NCI-H460 (cell line): ENCODE results near the gene MISP3. TPM values are rescaled to one million over a fixed set of nuclear protein-coding genes. Genes with fewer than 3 reads are reported as not detected.

Experiments
- DNase-seq: peaks from one replicate; pipeline ENCODE4 v3.0.0-alpha.2; 2016; ENCODE audit warnings: low read depth; ENCODE audit errors: extremely low read depth
- total RNA-seq: library from RNA; depleted of rRNA; stranded (reverse); fragments of >200 nt; shearing (Covaris generic); gene quantifications from 2 replicates; pipeline ENCODE4 v1.2.3, GENCODE V29; 2014

Gene MISP3
- total RNA-seq, 1 experiment from 2014 or later = 2.6 TPM

DNA sequence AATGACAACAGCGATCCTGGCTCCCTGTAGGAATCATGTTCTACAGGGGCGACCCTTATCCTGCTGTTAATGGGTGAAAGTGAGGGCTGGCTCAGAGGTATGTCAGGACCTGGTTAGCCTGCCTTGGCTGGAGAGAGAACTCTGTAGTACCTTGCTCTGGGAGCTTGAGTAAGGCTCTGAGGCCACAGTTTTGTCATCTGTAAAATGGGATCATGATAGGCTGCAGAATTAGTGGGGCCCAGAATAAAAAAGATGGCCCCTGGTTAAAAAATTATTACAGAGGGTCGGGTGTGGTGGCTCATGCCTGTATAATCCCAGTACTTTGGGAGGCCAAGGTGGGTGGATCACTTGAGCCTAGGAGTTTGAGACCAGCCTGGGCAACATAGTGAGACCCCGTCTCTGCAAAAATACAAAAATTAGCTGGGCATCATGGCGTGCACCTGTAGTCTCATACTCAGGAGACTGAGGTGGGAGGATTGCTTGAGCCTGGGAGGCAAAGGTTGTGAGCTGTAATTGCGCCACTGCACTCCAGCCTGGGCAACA lies 28.5 kb downstream of the MISP3 start:
- DNase-seq = no peak

DNA sequence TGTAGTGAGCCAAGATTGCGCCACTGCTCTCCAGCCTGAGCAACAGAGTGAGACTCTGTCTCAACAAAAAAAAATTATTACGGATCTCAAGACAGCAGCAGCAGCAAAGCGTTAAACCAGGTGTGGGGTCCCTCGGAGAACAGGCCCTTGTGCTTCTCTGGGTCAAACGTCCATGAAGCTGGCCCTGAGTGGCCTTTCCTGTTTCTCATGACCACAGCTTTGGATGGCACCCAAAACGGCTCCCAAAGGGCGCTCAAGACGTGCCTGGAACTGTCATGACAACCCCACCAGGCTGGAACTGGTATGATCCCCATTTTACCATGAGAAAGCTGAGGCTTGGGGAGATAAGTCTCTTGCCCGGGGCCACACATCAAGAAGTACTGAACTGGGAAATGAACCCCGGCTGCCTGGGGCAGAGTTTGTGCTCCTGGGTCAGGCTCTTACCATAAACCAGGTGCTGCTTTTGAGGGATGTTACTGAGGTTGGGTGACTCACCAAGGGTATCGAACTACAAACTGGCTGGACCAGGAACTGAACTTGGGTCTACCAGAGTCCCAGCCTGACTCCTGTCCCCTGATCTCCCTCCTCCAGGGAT lies 29.6 kb downstream of the MISP3 start:
- DNase-seq = no peak

DNA sequence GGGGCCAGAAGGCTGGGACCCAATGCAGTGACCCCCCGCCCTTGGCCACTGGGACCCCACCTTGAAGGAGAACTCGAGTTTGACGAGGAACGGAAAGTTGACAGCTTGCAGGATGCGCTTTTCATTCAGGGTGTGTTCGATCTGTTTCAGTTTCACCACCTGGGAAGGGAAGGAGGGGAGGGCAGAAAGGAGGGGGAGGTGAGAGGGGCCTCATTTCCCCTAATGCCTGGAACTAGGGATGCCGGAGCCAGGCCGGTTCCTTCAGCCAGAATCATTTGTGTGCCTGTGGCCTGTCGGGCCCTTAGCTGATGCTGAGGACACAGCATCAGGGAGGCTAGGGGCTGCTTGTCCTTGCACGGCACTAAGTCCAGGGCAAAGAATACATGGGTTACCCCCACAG lies 30.2 kb downstream of the MISP3 start:
- DNase-seq = no peak

DNA sequence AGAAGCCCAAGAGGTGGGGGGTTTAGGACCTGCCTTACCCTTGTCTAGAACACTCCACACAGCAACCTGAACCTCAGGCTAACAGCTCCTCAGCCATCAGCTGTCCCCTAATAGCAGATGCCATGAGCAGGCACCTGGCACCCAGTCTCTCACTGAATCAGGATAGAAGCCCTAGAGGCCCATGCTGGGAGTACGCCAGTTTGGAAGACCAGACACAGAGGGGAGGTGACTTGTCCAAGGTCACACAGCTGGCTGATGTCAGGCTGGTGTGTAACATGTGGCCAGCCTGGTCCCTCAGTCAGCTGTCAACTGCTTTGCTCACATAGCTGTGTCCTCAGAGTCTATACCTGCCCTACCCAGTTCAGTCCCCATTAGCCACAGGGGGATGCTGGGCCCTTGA lies 30.7 kb downstream of the MISP3 start:
- DNase-seq = no peak

DNA sequence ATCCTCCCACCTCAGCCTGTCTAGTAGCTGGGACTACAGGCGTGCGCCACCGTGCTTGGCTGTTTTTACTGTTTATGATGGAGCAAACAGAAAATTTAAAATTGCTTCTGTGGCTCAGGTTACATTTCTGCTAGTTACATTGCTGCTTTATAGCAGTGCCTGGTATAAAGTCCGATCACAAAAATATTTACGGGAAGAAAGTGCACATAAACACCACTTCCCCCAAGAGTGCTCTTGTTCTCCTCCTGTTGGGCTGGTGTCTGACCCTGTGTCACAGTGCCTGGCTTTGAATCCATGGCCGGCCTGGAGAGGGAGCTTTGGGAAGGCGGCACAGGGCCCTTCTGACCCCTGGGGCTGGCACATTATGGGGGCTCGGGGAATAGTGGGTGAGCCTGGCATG lies 33.1 kb downstream of the MISP3 start:
- no peak for DNase-seq

DNA sequence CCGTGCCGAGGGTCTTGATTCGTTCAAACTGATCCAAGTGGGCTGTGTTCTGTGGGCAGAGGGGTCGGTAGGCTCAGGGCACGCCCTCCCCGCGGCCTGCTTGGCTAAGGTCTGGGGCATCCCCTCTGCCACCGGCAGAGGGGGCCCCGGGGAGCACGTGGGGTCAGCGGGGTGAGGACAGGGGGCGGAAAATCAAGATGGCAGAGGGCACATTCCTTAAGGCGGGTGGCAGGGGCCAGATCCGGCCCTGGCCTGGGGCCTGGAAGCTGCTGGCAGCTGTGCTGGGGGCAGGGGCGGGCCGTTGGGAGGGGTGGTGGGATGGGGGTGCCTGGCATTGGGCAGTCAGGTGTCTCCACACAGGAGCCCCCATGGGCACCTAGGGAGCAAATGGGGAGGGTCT lies 34.3 kb downstream of the MISP3 start:
- no peak for DNase-seq

DNA sequence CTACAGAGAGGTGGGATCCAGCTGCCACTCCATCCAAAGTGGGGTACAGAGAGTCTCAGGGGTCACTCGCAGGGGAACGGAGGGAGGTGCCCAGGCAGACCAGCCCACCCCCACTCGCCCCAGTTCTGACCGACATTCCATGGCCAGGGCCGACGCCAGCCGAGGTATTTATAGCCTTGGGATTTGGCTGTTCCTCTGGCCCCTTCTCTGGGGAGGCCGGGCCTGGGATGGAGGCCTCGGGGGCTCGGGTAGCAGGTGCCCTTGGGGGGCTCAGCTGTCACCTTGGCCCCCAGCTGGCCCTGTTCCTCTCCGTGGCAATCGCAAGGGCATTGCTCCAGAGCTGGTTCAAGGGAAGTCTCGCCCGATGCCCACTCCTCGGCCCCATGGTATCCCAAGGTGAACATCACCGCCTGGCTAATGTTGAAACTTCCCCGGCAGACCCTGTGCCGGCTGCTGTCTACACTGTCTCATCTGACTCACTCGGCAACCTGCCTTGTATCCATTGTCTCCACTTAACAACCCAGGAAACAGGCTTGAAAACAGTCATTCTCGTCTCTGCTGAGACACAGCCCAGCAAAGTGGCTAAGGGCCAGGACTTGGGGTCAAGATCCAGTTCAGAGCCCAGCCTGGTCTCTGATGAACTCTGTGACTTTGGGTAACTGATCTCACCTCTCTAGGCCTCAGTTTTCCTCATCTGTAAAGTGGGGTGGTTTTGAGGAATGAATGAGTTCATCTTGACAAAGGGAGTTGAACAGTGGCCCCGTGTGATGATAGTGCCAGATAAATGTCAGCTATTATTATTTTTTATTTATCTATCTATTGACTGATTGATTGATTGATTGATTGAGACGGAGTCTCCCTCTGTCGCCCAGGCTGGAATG lies 35.2 kb downstream of the MISP3 start:
- DNase-seq = no peak

DNA sequence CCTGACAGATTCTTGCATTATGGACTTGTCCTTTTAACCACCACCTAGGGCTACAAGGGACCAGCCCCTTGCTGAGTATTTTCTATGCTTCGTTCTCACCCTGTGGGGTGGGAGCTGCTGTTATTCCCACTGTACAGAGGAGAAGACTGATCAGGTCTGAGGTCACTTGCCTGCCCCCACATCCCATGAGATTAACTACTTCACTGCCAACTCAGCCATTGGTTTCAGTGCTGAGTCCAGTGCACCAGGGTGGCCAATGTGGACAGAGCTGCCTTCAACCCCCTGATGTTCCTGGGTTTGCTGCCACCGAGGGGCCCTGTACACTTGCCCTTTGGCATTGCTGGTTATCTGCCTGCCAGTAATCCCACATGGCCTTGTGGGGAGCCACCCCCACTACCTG lies 38.1 kb downstream of the MISP3 start:
- DNase-seq = no peak

DNA sequence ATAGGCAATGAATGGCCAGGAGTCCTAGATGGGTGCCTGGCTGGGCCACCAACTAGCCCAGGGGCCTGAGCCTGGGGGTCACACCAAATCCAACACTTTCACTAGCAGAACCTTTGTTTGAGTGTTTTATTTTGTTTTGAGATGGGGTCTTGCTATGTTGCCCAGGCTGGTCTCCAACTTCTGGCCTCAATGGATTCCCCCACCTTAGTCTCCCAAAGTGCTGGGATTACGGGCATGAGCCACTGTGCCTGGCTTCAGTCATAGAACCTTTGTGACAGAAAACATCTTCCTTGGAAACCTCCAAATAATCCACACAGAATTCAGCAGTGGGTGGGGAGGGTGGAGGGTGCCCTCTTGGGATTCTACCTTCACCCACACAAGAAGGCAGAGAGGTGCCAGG lies 38.9 kb downstream of the MISP3 start:
- no peak for DNase-seq

DNA sequence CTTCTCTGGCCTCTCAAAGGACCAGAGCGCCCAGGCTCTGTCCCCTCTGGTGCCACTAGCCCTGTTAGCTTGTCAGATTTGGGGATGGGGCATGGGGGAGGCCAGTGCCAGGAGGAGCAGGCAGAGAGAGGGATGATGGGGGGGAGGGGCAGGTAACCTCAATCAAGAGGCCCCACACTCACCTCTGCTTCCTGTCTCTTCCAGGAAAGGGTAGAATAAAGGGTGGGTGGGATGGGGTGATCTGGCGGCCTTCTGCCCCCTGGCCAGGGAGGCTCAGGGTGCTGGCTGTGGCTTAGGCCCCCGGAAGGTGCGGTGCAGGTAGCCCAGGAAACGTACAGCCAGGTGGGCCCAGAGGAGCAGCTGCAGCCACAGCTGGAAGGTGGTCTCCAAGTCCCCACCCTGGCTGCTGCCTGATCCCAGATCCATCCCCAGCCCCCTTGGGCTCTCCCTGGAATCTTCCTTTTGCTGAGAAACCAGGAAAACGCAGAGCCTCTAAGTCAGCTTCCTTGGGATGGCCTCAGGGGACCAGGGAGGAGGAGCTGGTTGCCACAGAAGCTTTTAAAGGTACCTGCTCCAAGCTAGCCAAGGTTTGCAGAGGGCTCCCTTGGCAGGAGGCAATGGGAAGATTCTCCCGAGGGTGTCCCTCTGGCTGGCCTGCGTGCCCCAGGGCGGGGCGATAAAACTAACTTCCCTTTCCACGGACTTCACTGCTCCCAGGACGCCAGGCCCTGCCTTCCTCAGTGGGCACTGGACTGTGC lies 39.6 kb downstream of the MISP3 start:
- DNase-seq = no peak

DNA sequence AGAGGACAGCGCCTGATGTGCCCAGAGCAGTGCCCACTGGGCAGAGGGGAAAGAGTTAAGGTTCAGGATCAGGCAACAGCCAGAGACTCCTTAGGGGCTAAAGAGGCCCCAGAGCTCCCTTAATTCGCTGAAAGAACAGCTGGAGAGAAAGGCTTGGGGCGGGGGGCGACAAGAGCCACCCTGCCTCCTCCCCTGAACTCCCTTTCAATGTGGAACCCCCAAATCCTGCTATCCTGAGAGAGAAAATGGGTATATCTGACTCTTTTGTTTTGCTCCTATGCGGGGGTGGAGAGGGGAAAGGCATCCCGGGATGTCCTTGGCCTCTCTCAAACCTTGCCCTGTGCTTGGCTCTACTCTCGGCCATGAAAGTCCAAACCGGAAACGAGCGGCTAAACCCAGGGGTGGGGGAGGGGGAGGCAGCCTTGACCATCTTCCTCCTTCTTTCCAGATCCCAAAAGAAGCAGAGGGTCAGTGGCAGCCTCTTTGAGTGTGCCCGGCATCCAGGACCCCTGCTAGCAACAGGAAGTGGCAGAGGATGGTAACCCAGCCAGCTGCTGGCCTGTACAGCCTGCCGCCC lies 40.3 kb downstream of the MISP3 start:
- DNase-seq = no peak

DNA sequence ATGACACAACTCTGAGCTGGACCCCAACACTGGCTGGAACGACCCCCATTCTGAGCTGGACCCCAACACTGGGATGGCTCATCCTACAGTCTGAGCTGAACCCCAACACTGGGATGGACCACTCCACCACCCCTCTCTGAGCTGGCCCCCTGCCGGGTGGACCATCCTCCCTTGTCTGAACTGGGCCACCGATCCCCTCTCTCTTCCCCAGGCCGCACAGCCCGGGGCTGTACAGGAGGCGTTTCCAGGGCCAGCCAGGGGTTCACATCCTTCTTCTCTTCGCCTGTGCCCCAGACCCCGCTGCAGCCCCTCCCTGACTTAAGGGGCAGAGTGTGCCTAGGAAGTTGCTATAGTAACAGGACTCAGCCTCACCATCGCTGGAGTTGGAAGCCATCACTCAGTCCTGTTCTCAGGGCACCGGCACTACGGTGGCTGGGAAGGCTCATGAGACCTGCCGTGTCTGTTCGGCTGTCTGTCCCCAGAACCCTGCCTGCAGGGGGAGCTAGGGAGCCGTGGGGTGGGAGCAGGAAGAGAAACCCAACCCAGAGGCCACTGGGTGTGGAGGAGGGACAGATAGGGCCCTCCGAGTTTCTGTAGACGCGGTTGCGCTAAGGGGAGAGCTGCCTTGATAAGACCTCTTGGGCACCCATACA lies 41.3 kb downstream of the MISP3 start:
- DNase-seq = no peak

DNA sequence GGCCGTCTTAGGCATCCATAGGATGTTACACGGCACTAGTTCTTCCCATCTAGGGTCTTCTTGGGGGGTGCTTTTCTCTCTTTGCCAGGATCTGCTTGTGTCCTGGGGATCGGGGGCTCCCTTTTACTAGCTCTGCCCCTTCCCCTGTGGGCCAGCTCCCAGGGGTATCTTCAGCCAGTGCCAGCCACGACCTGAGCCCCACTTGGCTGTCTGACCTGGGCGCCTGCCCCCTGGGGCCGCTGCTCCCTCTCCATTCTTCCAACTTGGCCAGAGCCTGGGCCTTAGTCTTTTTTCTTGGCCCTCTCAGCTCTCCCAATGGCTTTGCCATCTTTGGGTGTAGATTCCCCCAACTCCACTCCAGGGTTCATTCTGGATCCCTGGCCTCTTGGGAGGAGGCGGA lies 41.9 kb downstream of the MISP3 start:
- no peak for DNase-seq

DNA sequence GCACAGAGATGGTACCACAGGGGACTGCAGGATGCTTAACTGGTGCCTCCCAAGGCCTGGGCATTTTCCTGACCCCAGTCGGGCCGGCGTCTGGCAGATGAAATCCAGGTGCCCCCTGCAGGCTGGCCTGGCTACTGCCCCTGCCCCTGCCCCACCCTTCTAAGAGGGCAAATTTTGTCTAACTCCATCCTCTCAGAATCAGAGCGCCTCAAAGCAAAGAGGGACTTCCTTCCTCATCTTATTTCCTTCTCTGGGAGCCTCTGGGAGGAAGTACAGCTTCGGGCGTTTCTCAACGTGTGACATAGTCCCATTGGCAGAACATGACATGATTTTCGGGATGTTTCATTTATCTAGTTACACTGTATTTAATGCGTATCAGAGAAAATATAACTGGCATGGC lies 42.3 kb downstream of the MISP3 start:
- DNase-seq = no peak

DNA sequence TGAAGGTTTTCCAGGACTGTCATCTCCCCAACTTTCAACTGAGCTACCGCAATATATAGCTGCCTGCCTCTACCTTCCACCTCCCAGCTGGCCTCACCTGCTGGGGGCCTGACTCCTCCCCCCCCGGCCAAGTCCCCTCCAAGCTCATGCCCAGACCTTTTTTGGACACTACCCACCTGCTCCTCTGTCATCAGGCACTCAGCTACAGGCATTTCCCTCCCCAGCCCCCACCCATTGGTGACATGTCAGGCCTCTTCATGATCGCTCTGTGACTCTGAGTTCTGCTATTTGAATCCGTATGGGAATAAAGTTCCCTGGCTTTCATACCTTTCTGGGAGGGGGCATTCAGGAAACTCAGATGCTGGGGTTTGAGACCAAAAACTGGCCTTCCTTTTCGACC lies 43.2 kb downstream of the MISP3 start:
- DNase-seq = no peak

DNA sequence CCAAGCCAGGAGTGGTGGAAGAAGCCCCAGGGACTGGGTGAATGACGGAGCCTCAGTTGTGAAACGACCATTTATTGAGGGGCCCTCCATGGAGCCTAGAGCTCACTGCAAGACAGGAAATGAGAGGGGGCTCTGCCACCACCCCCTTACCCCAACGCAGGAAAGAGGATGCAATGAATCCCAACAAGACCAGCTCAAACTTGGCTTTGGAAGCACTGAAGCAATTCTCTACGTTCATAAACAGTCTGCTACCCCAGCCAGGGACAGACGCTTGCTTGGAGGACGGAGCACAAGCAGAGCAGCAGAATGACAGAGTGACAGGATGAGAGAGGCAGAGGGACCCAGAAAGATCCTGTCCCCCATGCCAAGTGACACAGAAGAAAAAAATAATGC lies 43.9 kb downstream of the MISP3 start:
- no peak for DNase-seq

DNA sequence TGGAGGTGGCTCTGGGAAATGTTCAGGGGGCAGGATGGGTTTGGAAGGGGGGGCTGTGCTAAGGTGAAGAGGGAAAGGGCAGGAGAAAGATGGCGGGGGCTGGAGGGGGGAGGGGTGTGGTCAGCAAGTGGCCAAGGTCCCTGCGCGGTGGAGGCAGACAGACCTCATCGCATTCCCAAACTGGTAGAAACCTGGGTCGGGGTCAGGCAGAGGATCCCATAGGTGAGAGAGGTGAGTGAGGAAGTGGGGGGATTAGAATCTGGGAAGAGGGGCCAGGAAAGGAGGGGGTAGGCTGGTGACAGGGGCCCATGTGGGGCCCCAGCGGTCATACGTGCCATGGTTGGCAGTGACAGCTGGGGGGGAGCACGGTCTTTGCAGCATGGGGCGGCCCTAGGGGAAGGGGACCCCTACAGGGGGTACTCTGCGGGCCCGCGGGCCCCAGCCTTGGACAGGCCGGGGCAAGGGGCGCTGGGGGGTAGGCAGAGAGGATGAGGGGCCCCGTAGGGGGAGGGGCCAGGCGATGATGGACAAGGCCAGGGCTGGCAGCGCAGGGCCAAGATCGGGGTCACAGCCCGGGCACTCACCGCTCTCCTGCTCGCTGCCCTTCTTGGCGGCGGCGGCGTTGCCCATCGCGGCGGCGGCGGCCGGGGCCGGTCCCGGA lies 44.5 kb downstream of the MISP3 start:
- no peak for DNase-seq

DNA sequence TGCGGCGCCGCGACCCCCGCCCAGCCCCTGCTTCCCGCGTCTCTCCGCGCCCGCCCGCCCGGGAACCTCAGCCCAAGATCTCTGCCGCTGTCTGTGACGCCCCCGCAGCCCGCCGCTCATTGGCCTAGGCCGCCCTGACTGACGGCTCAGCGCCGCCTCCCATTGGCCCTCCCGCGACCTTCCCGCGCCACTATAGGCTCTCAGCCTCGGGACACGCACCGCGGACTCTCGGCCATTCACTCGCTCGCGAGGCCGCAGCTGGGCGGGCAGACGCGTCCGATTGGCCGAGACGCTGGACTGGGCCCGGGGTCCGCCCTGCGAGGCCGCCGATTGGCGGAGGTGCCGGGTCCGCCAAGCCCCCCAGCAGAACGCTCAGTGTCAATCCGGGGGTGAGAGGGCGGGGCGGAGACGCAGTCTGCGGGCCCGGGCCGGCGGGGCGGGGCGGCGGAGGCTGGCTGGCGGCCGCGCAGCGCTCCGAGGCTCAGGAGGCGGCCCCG lies 45.1 kb downstream of the MISP3 start, which contains the start of gene PRKACA:
Gene PRKACA (minus strand): TSS at position 95 of the 497 bp plus-strand sequence. CDS start 215 bp downstream, outside the sequence.
- DNase-seq = peak; percentile 95

DNA sequence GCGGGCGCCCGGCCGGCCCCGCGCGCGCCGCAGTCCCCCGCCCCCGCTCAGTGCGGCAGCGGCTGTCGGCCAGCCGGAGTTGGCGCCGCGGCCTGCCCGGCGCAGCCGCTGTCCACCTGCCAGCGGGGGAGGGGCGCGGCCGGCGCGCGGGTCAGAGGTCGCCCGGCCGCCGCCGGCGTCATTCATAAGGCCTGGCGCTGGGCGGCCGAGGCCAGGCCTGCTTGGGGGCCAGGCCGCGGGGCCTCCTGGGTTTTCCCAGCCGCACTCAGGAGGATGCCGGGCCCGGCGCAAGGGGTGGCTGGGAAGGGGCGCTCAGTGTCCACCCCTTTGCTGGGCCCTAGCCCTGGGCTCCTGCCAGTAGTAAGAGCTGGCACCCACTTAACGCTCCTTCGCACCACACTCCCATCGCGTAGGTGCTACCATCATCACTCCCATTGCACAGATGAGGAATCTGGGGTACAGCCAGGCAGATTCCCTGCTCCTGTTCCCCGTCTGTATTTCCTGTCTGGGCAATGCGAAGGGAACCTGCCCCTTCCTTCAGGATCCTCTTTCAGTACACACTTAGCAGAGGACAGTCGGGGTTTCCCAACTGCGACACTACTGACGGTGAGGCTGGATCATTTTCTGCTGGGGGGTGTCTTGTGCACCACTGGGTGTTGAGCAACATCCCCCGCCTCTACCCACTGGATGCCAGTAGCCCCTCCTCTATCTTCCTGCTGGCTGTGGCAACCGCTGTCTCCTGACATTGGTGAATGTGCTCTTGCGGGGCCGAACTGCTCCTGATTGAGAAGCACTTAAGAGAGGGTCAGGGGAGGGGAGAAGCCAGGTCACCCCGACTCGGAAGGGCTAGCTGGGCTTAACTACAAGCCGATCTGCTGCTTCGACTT lies 45.8 kb downstream of the MISP3 start:
- no peak for DNase-seq
